Frontal cortex (tissue), 4 donors: ENCODE data around the gene KRT34. TPM values are rescaled to one million over a fixed set of nuclear protein-coding genes. Genes with fewer than 3 reads are reported as not detected.
"Not testable (repeated sequence)": the region's sequence is repeated elsewhere in the genome, so short reads cannot be mapped to it uniquely, and the experiment has no call there.

Experiments used
- DNase-seq, 2 donors: peaks; one replicate each; pipeline ENCODE4 v3.0.0; 2012; ENCODE audit warnings: low spot score in 2 of 2
- FAIRE-seq: peaks from 2 replicates; lab custom pipeline; 2012; peaks lifted over from hg19 to GRCh38; lab: Jason Lieb, UNC
- total RNA-seq: library from RNA; depleted of rRNA; stranded (reverse); fragments of >200 nt; gene quantifications from one replicate; pipeline ENCODE4 v1.2.3, GENCODE V29; 2014
- donor health status: control.
- donor health status: control.
- donor health status: control.

Gene KRT34
- total RNA-seq, 1 donor from 2014 or later = 0.41 TPM

GRCh38 chr17:41369713-41370112 is 12.4 kb downstream of the KRT34 start, which contains the start of gene KRT33B:
Gene KRT33B (minus strand): TSS chr17:41369813. CDS start chr17:41369750, 63 bp downstream.
- FAIRE-seq (no peak), DNase-seq (no peak)

- DNase-seq = no peak
- FAIRE-seq = no peak
These were observed 13.1 kb downstream of the KRT34 start for GRCh38 chr17:41369023-41369422.

- FAIRE-seq (no peak), DNase-seq (no peak)
These were observed 14.6 kb downstream of the KRT34 start for GRCh38 chr17:41367426-41368075.

GRCh38 chr17:41366070-41366469 is 16.0 kb downstream of the KRT34 start:
- DNase-seq (no peak), FAIRE-seq (no peak)

GRCh38 chr17:41363881-41364280 is 18.2 kb downstream of the KRT34 start:
- DNase-seq (no peak), FAIRE-seq (no peak)

- no peak for DNase-seq
- no peak for FAIRE-seq
These were observed 21.7 kb downstream of the KRT34 start for GRCh38 chr17:41360296-41360995.

- no peak for FAIRE-seq
- no peak for DNase-seq
These were observed 27.6 kb downstream of the KRT34 start for GRCh38 chr17:41354536-41354935.

GRCh38 chr17:41352597-41353366 is 29.3 kb downstream of the KRT34 start:
- DNase-seq (no peak), FAIRE-seq (no peak)

GRCh38 chr17:41351177-41351576 is 30.9 kb downstream of the KRT34 start:
- no peak for FAIRE-seq
- DNase-seq = no peak

- not testable (repeated sequence) for FAIRE-seq, DNase-seq
These were observed 31.7 kb downstream of the KRT34 start, which contains the start of gene KRT33A for GRCh38 chr17:41350381-41350878. Gene KRT33A (minus strand): TSS chr17:41350828. CDS start chr17:41350767, 61 bp downstream.

GRCh38 chr17:41347869-41348760 is 34.0 kb downstream of the KRT34 start:
- DNase-seq (no peak), FAIRE-seq (no peak)

GRCh38 chr17:41346421-41346820 is 35.7 kb downstream of the KRT34 start:
- not testable (repeated sequence) for FAIRE-seq, DNase-seq

GRCh38 chr17:41345992-41346391 is 36.1 kb downstream of the KRT34 start:
- DNase-seq = no peak
- no peak for FAIRE-seq

- DNase-seq (no peak), FAIRE-seq (no peak)
These were observed 39.1 kb downstream of the KRT34 start for GRCh38 chr17:41343029-41343428.

- DNase-seq = no peak
These were observed 40.9 kb downstream of the KRT34 start for GRCh38 chr17:41340934-41341861.

GRCh38 chr17:41340494-41340893 is 41.6 kb downstream of the KRT34 start:
- DNase-seq = no peak
- no peak for FAIRE-seq

More at GRCh38 chr17:41340934-41341861, 40.9 kb downstream of the KRT34 start:
- FAIRE-seq = no peak

- no peak for DNase-seq
- FAIRE-seq = no peak
These were observed 42.4 kb downstream of the KRT34 start for GRCh38 chr17:41339571-41340172.

GRCh38 chr17:41338961-41339485 is 43.1 kb downstream of the KRT34 start:
- FAIRE-seq (no peak), DNase-seq (no peak)
